Esophagus muscularis mucosa (tissue), 4 donors: Measurements from ENCODE around the gene LGALS3BP.

Experiments
- EP300 ChIP-seq: sonication (generic); formaldehyde crosslinking; IDR thresholded peaks from one replicate; pipeline ENCODE4 v1.6.1; 2017; ENCODE audit warnings: antibody characterized with exemption
- POLR2A ChIP-seq: fragments of 450-650 bp; IDR thresholded peaks from one replicate; pipeline ENCODE4 v1.6.1; 2017; ENCODE audit warnings: antibody characterized with exemption, moderate library complexity, mild to moderate bottlenecking, low read depth
- POLR2AphosphoS5 ChIP-seq, 2 donors: sonication (generic); formaldehyde crosslinking; IDR thresholded peaks; one replicate each; pipeline ENCODE4 v1.6.1; 2017; ENCODE audit warnings: antibody characterized with exemption in 2 of 2
- TF ChIP-seq, protein P1 (sequence below), 3 experiments: fragments of 200-600 bp in 2 of 3; fragments of 450-650 bp in 1 of 3; sonication (generic) in 2 of 3; IDR thresholded peaks; one replicate each; pipeline ENCODE4 v1.5.1; 2017 to 2019; ENCODE audit warnings: antibody characterized with exemption in 3 of 3, mild to moderate bottlenecking in 2 of 3, moderate library complexity in 1 of 3

DNA sequence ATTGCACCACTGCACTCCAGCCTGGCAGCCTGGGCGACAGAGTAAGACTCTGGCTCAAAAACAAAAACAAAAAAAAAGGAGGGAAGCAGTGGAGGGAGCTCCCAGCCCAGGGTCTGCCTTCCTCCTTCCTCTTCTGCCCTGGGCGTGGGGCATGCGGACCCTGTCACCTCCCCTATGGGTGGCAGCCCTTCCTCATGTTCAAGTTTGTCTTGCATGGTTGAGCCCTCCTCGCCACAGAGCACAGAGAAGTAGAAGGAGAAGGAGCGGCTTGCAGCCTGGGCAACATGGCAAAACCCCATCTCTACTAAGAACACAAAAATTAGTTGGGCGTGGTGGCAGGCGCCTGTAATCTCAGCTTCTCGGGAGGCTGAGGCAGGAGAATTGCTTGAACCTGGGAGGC lies 33.1 kb downstream of the LGALS3BP start:
- TF ChIP-seq POLR2A (no peak), POLR2AphosphoS5 (IDR thresholded peaks at IDR 0.05) (no peak), EP300 (no peak)
- TF ChIP-seq, protein P1, sequence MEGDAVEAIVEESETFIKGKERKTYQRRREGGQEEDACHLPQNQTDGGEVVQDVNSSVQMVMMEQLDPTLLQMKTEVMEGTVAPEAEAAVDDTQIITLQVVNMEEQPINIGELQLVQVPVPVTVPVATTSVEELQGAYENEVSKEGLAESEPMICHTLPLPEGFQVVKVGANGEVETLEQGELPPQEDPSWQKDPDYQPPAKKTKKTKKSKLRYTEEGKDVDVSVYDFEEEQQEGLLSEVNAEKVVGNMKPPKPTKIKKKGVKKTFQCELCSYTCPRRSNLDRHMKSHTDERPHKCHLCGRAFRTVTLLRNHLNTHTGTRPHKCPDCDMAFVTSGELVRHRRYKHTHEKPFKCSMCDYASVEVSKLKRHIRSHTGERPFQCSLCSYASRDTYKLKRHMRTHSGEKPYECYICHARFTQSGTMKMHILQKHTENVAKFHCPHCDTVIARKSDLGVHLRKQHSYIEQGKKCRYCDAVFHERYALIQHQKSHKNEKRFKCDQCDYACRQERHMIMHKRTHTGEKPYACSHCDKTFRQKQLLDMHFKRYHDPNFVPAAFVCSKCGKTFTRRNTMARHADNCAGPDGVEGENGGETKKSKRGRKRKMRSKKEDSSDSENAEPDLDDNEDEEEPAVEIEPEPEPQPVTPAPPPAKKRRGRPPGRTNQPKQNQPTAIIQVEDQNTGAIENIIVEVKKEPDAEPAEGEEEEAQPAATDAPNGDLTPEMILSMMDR (IDR thresholded peaks at IDR 0.05): no peak
